HepG2 (cell line): Measurements from ENCODE around the gene GRIN2D. TPM values are rescaled to one million over a fixed set of nuclear protein-coding genes. Genes with fewer than 3 reads are reported as not detected.

Source experiments
- ATM ChIP-seq: fragments of 450-650 bp; IDR thresholded peaks from 2 replicates; pipeline ENCODE4 v1.7.1; 2017; ENCODE audit warnings: mild to moderate bottlenecking, borderline replicate concordance
- FIP1L1 ChIP-seq: fragments of 200-400 bp; formaldehyde crosslinking; IDR thresholded peaks from 2 replicates; pipeline ENCODE4 v1.6.1; 2018; ENCODE audit warnings: low read depth, mild to moderate bottlenecking, low read length, moderate library complexity, borderline replicate concordance; ENCODE audit not compliant: insufficient read depth
- HNF4G ChIP-seq, 2 experiments: sonication (generic) in 1 of 2; formaldehyde crosslinking in 1 of 2; IDR thresholded peaks; 2 replicates each; pipeline versions ENCODE4 v1.4.0 to v1.6.1; 2011 to 2020; ENCODE audit warnings: borderline replicate concordance in 2 of 2, low read depth in 2 of 2, mild to moderate bottlenecking in 2 of 2, low read length in 1 of 2, missing genetic modification reagents in 1 of 2, moderate library complexity in 1 of 2
- KAT2B ChIP-seq: fragments of 150-350 bp; IDR thresholded peaks from 2 replicates; pipeline ENCODE4 v1.6.1; 2014; ENCODE audit warnings: low read depth, low read length, borderline replicate concordance
- NFE2L2 ChIP-seq: fragments of 150-350 bp; IDR thresholded peaks from 2 replicates; pipeline ENCODE4 v1.6.1; 2014; ENCODE audit warnings: low read length
- NFRKB ChIP-seq: fragments of 450-650 bp; IDR thresholded peaks from 2 replicates; pipeline ENCODE4 v1.6.1; 2017
- PCBP1 ChIP-seq: fragments of 200-400 bp; formaldehyde crosslinking; IDR thresholded peaks from 2 replicates; pipeline ENCODE4 v1.6.1; 2017; ENCODE audit warnings: mild to moderate bottlenecking, low read depth, low read length, borderline replicate concordance
- TP53 ChIP-seq: sonication (generic); formaldehyde crosslinking; conservative IDR thresholded peaks from 2 replicates; pipeline ENCODE4 v1.4.0; 2020; ENCODE audit warnings: missing genetic modification reagents
- ZNF207 ChIP-seq: fragments of 450-650 bp; IDR thresholded peaks from 2 replicates; pipeline ENCODE4 v1.6.1; 2016; ENCODE audit warnings: antibody characterized with exemption, borderline replicate concordance
- ZNF225 ChIP-seq: sonication (generic); formaldehyde crosslinking; IDR thresholded peaks from 2 replicates; pipeline ENCODE4 v1.4.0; 2020; ENCODE audit warnings: mild to moderate bottlenecking, missing genetic modification reagents
- ZNF251 ChIP-seq: sonication (generic); formaldehyde crosslinking; IDR thresholded peaks from 2 replicates; pipeline ENCODE4 v1.9.0; 2021; ENCODE audit warnings: mild to moderate bottlenecking, missing genetic modification reagents
- ZNF543 ChIP-seq: sonication (generic); formaldehyde crosslinking; IDR thresholded peaks from 2 replicates; pipeline ENCODE4 v1.4.0; 2020; ENCODE audit warnings: mild to moderate bottlenecking, missing genetic modification reagents
- ZNF562 ChIP-seq: sonication (generic); formaldehyde crosslinking; IDR thresholded peaks from 2 replicates; pipeline ENCODE4 v1.8.0; 2022; ENCODE audit warnings: missing genetic modification reagents, borderline replicate concordance
- ZNF614 ChIP-seq: IDR thresholded peaks from 2 replicates; pipeline ENCODE4 v1.6.1; 2018; ENCODE audit warnings: missing biosample characterization, missing genetic modification reagents, inconsistent platforms, borderline replicate concordance
- ZNF766 ChIP-seq: sonication (generic); formaldehyde crosslinking; IDR thresholded peaks from 2 replicates; pipeline ENCODE4 v1.5.0; 2020; ENCODE audit warnings: missing genetic modification reagents, borderline replicate concordance
- ZNF841 ChIP-seq: sonication (generic); formaldehyde crosslinking; IDR thresholded peaks from 2 replicates; pipeline ENCODE4 v1.8.1; 2023; ENCODE audit warnings: missing genetic modification reagents, borderline replicate concordance
- ZSCAN9 ChIP-seq: IDR thresholded peaks from 2 replicates; pipeline ENCODE4 v1.6.1; 2016; ENCODE audit warnings: borderline replicate concordance
- ZZZ3 ChIP-seq: sonication (generic); formaldehyde crosslinking; IDR thresholded peaks from 2 replicates; pipeline ENCODE4 v1.4.0; 2020; ENCODE audit warnings: missing genetic modification reagents, mild to moderate bottlenecking, borderline replicate concordance
- polyA plus RNA-seq, 8 experiments: library from polyadenylated mRNA; depleted of rRNA in 3 of 8; stranded (reverse) in 7 of 8; unstranded in 1 of 8; fragments of >200 nt; fragmentation: Illumina TruSeq in 4 of 8; extraction: Trizol in 4 of 8; gene quantifications; 2 replicates each; pipeline versions ENCODE4 v1.2.1 to v1.2.3, GENCODE V29; 2011 to 2016; ENCODE audit warnings: low read depth in 4 of 8, missing spikeins in 1 of 8, mixed read lengths in 1 of 8; ENCODE audit not compliant: insufficient read depth in 1 of 8
- total RNA-seq, 5 experiments: library from RNA; depleted of rRNA; stranded (reverse); fragments of >200 nt; fragmentation: Illumina TruSeq; extraction: Trizol; gene quantifications; 2 replicates each; pipeline ENCODE4 v1.2.3, GENCODE V29; 2016; ENCODE audit warnings: low read depth in 1 of 5
- TF ChIP-seq, protein P1 (sequence below): sonication (generic); formaldehyde crosslinking; IDR thresholded peaks from 2 replicates; pipeline ENCODE4 v1.9.0; 2021; ENCODE audit warnings: missing genetic modification reagents, borderline replicate concordance

GRIN2D gene
- total and polyA plus RNA-seq, 2 of the 13 experiments (the other 11 are each of a cell fraction or from before 2014, with no cell fraction given): 0.02 to 0.13 TPM

DNA sequence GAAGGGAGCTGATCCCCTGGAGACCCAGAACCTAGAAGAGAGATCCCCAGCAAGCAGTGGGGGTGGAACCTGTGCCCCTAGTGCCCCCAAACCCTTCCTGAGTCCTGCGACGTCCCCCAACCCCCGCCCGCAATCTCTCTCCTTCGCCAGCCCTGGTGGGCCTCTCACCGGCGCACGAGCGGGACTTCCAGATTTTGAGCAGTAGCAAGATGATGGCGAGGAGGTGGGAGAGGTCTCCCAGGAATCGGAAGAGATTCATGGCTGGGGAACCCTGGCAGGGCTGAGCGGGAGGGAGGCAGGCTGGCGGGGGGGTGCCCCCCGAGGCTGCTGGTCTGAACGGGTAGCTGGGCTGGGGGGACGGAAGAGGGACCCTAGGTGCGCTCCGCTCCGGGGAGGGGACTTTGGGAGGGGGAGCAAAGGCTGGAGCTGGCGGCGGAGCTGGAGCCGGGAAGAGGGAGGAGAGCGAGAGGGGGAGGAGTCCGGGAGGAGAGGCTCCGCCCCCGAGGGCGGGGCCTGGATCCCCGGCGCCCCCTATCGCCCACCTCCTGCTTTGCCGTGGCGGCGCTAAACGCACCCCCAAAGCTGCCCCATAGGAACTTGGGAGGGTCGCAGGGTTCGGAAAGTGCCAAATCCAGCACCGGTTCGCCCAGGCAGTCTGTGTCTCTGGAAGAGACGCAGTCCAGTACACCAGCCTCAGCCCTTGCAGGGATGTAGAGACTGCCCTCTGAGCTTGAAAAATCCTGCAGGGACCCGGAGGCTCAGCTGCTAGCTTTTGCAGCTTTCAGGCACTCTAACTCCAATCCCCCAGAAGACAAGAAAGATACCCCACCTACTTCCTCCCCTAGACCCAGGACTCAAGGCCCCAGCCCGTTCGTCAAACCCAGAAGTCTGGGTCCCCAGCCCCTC lies 2.1 kb upstream of the GRIN2D start, which contains the start of gene KDELR1 (continued):
- TF ChIP-seq, protein P1, sequence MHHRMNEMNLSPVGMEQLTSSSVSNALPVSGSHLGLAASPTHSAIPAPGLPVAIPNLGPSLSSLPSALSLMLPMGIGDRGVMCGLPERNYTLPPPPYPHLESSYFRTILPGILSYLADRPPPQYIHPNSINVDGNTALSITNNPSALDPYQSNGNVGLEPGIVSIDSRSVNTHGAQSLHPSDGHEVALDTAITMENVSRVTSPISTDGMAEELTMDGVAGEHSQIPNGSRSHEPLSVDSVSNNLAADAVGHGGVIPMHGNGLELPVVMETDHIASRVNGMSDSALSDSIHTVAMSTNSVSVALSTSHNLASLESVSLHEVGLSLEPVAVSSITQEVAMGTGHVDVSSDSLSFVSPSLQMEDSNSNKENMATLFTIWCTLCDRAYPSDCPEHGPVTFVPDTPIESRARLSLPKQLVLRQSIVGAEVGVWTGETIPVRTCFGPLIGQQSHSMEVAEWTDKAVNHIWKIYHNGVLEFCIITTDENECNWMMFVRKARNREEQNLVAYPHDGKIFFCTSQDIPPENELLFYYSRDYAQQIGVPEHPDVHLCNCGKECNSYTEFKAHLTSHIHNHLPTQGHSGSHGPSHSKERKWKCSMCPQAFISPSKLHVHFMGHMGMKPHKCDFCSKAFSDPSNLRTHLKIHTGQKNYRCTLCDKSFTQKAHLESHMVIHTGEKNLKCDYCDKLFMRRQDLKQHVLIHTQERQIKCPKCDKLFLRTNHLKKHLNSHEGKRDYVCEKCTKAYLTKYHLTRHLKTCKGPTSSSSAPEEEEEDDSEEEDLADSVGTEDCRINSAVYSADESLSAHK (CRISPR knock-in tag): no peak
- no peak for TF ChIP-seq NFRKB
- no peak for TF ChIP-seq ZZZ3
- TF ChIP-seq ZSCAN9: no peak
- TF ChIP-seq ZNF841 (CRISPR knock-in tag): no peak
- no peak for TF ChIP-seq ZNF225 (CRISPR knock-in tag)
- TF ChIP-seq TP53 (CRISPR knock-in tag): no peak
- TF ChIP-seq ZNF562 (CRISPR knock-in tag): no peak
- peak; percentile 64; the same call in 1 of the 2 replicates for TF ChIP-seq ZNF614 (CRISPR knock-in tag)
- TF ChIP-seq HNF4G (IDR thresholded peaks at IDR 0.05; ENCODE audit: borderline replicate concordance, low read depth, low read length): no peak
- TF ChIP-seq HNF4G (CRISPR knock-in tag; IDR thresholded peaks at IDR 0.05; ENCODE audit: borderline replicate concordance, low read depth): 0 out of 2 replicates have a peak, but pooled peaks have one; percentile 52
- TF ChIP-seq NFE2L2: no peak
- no peak for TF ChIP-seq ZNF251 (CRISPR knock-in tag)
- TF ChIP-seq ZNF543 (CRISPR knock-in tag): no peak
- no peak for TF ChIP-seq FIP1L1
- no peak for TF ChIP-seq ZNF766 (CRISPR knock-in tag)
- no peak for TF ChIP-seq ZNF207
- TF ChIP-seq KAT2B: no peak
- no peak for TF ChIP-seq ATM
- peak; percentile 72; the same call in 1 of the 2 replicates for TF ChIP-seq PCBP1
